Activated naive CD4-positive, alpha-beta T cell treated with anti-CD3 and anti-CD28 coated beads, Interleukin-2, amount 50 U/mL, for 16 hours (primary cell): ENCODE results near the gene MLST8.
"Not testable (repeated sequence)": the region's sequence is repeated elsewhere in the genome, so short reads cannot be mapped to it uniquely, and the experiment has no call there.

ENCODE experiments used
- DNase-seq: peaks from one replicate; pipeline ENCODE4 v3.0.0-alpha.2; 2020

MLST8 gene

GRCh38 chr16:2250652-2251295, 45.5 kb downstream of the MLST8 start:
- DNase-seq = peak; percentile 59

DNA sequence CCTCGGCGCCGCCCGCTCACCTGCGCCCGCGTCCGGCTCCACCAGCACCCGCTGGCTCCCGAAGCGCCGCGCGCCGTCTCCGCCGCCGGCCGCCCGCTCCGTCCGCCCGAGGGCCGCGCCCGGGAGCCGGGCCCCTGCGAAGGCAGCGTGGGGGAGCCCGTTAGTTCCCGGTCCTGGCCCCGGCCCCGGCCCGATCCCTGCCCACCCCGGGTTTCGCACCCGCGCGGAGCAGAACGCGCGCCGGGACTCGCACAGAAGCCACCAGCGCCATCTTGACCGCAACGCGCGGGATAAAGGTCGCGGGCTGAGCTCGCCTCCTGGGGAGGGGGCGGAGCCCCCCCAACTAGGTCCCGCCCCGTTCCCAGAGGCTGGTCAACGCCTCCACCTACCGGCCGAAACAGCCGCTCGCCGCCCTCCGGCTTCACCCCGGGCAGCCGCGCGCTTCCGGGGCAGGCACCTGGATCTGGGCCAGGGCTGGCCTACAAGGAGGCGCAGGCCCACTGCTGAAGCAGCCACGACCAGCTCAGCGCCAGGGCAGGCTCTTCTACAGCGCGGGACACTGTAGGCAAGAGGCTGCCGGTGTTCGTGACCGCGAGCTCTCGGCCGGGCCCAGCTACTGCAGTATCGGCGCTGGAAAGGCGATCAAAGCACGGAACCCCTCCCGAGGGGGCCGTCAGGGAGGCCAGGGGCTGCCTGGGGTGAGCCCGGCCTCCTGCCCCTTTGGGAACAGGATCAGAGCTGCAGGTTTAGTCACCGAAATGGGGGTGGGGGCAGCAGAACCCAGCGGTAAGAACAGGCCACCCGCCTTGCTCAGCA, 46.2 kb downstream of the MLST8 start, which contains the start of gene ECI1:
Gene ECI1, minus strand, starts transcription at position 292 of the 816 bp plus-strand sequence. Its CDS starts 21 bp downstream, at position 271.
- peak; percentile 71 for DNase-seq

- DNase-seq = no peak
These were observed 47.5 kb downstream of the MLST8 start for GRCh38 chr16:2252806-2253148.

DNA sequence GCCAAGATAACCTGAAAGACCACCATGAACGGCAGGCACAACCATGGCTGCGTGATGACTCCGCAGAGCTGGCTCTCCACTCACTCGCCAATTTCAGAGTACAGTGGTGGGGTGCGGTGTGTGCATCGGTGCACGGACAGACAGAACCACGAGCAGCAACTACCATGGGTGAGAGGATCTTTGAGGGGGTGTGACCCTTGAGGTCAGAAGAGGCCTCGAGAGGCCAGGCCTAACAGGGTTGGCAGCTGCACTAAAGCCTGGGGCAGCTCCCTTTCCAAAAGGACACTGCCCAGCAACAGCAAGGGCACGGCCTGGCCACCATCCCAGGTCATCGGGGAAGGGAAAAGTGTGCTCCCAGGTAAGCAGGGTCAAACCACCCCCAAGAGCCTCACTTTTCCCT, 48.0 kb downstream of the MLST8 start:
- DNase-seq = no peak

GRCh38 chr16:2256531-2257140, 51.4 kb downstream of the MLST8 start:
- DNase-seq = no peak

- DNase-seq = no peak
These were observed 52.5 kb downstream of the MLST8 start for GRCh38 chr16:2257726-2258125.

DNA sequence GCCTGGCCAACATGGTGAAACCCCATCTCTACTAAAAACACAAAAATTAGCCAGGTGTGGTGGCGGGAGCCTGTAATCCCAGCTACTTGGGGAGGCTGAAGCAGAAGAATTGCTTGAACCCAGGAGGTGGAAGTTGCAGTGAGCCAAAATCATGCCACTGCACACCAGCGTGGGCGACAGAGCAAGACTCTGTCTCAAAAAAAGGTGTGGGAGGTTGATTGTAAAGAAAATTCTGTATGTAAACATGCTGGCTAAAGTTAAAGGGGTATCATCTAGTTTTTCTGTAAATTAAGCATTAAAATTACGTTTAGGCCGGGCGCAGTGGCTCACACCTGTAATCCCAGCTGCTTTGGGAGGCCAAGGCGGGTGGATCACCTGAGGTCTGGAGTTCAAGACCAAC, 53.3 kb downstream of the MLST8 start:
- not testable (repeated sequence) for DNase-seq
